CD4-positive, alpha-beta T cell treated with Interleukin-6 at 100 ng/mL for 8 hours (primary cell): ENCODE data around the gene SAMD5.

Source experiments
- DNase-seq: peaks from one replicate; pipeline ENCODE4 v3.0.0-alpha.2; 2020; ENCODE audit warnings: mixed read lengths, low spot score

The SAMD5 gene

DNA sequence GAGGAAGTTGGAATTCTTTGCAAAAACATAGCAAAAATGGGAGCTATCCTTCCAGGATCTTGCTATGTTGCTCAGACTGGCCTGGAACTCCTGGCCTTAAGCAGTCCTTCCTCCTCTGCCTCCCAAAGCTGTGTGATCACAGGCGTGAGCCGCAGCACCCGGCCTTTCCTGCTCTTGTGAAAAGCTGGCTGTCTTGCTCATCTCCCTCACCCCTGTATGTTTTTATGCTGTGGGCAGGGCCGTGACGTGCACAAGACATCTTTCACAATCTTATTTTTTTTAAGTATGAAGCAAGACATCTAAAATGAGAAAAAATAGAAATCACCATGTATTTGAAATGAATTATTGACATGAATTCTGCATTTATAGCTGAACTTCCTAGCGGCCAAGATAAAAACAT is 110.4 kb downstream of the SAMD5 start:
- DNase-seq, result no peak
